Esophagus squamous epithelium (tissue), 5 donors: ENCODE data around the gene GTF2H4. TPM values are rescaled to one million over a fixed set of nuclear protein-coding genes. Genes with fewer than 3 reads are reported as not detected.
"Not testable (repeated sequence)": the region's sequence is repeated elsewhere in the genome, so short reads cannot be mapped to it uniquely, and the experiment has no call there.

Experiments
- DNase-seq: peaks from one replicate; lab custom pipeline; 2025; lab: John Stamatoyannopoulos, UW
- H3K27ac ChIP-seq, 4 donors: fragments of 200-600 bp; sonication (generic); one replicate each; pipeline ENCODE4 v1.5.1; 2016 to 2019; ENCODE audit warnings: mild to moderate bottlenecking in 1 of 4
- H3K27me3 ChIP-seq, 4 donors: fragments of 200-600 bp; sonication (generic); 1 replicate in 3 of 4; 2 replicates in 1 of 4; pipeline versions ENCODE4 v1.5.1 to v1.6.0; 2017 to 2021; ENCODE audit warnings: antibody characterized with exemption in 1 of 4
- H3K36me3 ChIP-seq, 3 donors: fragments of 200-600 bp; sonication (generic); one replicate each; pipeline ENCODE4 v1.5.1; 2016 to 2019
- H3K4me1 ChIP-seq, 3 donors: fragments of 200-600 bp; sonication (generic); one replicate each; pipeline ENCODE4 v1.5.1; 2017 to 2019
- H3K4me3 ChIP-seq, 4 donors: fragments of 200-600 bp; sonication (generic); 1 replicate in 3 of 4; 2 replicates in 1 of 4; pipeline ENCODE4 v1.5.1; 2016 to 2019; ENCODE audit warnings: mild to moderate bottlenecking in 2 of 4, moderate library complexity in 1 of 4
- H3K9me3 ChIP-seq, 3 donors: fragments of 200-600 bp; sonication (generic); one replicate each; pipeline ENCODE4 v1.5.1; 2016 to 2019
- POLR2A ChIP-seq, 4 donors: fragments of 450-650 bp; IDR thresholded peaks; one replicate each; pipeline ENCODE4 v1.6.1; 2017; ENCODE audit warnings: antibody characterized with exemption in 4 of 4, mild to moderate bottlenecking in 4 of 4, moderate library complexity in 3 of 4
- WGBS, 2 donors: methylation state at CpG; one replicate each; pipeline ENCODE4 v1.1.5; 2018; 5-methylcytosine and 5-hydroxymethylcytosine counted together
- intact Hi-C: fragments of 100-400 bp; cut with DNase I; formaldehyde crosslinking; loops from one replicate; pipeline ENCODE4 v1.15.0; 2022
- total RNA-seq, 4 donors: library from RNA; depleted of rRNA; stranded (reverse); fragments of >200 nt; gene quantifications; one replicate each; pipeline ENCODE4 v1.1.0, GENCODE V29; 2016
- TF ChIP-seq, protein P1 (sequence below), 6 experiments: fragments of 450-650 bp in 4 of 6; fragments of 200-600 bp in 2 of 6; sonication (generic) in 2 of 6; IDR thresholded peaks; one replicate each; pipeline ENCODE4 v1.5.1; 2016 to 2019; ENCODE audit warnings: antibody characterized with exemption in 6 of 6, mild to moderate bottlenecking in 4 of 6, moderate library complexity in 4 of 6
- donor health status: DM: yes; HTN: yes; CAD: no.

GTF2H4 gene
- total RNA-seq, 4 donors from 2014 or later = 10.3 to 26.7 (median 12.4) TPM

DNA sequence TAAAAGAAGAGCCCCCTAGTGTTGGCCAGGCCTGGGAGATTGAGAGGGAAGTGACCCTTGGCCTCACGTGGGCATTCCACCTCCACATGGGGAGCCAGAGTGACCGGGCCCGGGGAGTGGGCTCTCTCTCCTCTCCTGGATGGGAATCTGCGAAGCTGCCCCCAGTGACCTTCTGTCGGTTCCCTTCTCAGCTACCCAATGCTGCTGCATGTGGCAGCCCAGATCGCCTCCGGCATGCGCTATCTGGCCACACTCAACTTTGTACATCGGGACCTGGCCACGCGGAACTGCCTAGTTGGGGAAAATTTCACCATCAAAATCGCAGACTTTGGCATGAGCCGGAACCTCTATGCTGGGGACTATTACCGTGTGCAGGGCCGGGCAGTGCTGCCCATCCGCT is 10.1 kb upstream of the GTF2H4 start:
- DNase-seq = no peak
- Histone ChIP-seq H3K27me3 (no peaks in the 10 kb centered on the region), H3K9me3 (no peaks in the 10 kb centered on the region), H3K27ac (no peak overlapping the region), H3K4me1 (peaks cover 0 to 9% (median 0%) of the 10 kb centered on the region in 3 donors), H3K4me3 (no peak overlapping the region), H3K36me3 (peaks cover 42 to 76% (median 54%) of the 10 kb centered on the region in 3 donors)
- 50 to 86% methylated on average over 2 to 15 of the region's 16 CpGs for WGBS, 2 donors
- intact Hi-C loops = no loop called here
- TF ChIP-seq, protein P1, sequence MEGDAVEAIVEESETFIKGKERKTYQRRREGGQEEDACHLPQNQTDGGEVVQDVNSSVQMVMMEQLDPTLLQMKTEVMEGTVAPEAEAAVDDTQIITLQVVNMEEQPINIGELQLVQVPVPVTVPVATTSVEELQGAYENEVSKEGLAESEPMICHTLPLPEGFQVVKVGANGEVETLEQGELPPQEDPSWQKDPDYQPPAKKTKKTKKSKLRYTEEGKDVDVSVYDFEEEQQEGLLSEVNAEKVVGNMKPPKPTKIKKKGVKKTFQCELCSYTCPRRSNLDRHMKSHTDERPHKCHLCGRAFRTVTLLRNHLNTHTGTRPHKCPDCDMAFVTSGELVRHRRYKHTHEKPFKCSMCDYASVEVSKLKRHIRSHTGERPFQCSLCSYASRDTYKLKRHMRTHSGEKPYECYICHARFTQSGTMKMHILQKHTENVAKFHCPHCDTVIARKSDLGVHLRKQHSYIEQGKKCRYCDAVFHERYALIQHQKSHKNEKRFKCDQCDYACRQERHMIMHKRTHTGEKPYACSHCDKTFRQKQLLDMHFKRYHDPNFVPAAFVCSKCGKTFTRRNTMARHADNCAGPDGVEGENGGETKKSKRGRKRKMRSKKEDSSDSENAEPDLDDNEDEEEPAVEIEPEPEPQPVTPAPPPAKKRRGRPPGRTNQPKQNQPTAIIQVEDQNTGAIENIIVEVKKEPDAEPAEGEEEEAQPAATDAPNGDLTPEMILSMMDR (IDR thresholded peaks at IDR 0.05) = no peak
- TF ChIP-seq POLR2A (IDR thresholded peaks at IDR 0.05) = no peak

DNA sequence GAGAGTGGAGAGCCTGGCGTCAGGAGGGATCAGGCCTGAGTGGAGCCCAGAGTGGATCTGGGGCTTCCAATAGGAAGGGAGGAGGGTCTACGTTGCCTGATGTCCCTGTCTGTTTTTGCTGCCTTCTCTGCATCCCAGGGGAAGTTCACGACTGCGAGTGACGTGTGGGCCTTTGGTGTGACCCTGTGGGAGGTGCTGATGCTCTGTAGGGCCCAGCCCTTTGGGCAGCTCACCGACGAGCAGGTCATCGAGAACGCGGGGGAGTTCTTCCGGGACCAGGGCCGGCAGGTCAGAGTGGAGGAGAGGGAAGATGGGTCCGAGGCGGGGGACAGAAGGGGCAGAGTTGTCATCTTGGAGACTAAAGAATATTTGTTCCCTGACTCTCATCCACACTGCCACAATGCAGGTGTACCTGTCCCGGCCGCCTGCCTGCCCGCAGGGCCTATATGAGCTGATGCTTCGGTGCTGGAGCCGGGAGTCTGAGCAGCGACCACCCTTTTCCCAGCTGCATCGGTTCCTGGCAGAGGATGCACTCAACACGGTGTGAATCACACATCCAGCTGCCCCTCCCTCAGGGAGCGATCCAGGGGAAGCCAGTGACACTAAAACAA is 9.2 kb upstream of the GTF2H4 start:
- WGBS, 2 donors = 70 to 81% methylated on average over 11 to 20 of the region's 23 CpGs
- no peak overlapping the region for H3K27ac ChIP-seq
- TF ChIP-seq, protein P1 (IDR thresholded peaks at IDR 0.05) = no peak
- TF ChIP-seq POLR2A (IDR thresholded peaks at IDR 0.05) = no peak

DNA sequence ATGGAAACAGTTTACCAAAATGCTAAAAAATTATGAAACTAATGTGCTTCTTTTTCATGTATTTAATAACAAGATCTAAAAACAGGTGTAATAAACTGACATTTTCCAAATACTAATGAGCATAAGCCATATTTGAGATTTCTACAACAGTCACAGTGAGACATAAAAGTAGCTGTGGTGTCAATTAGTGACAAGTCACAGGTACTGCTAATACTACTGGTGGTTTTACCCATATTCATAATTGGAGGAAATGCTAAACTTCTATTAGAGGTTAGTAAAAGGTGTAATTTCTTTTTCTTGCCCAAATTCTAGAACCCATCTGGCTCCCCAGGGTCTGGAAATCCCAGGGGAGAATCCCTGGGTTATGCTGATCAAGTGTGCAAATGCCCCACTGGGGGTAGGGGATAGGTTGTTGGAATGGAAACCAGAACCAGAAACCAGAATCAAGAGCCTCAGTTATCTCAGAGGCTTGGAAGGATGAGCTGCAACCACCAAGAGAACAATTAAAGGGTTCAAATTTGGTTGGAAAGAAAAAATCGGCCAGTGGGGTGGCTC is 7.1 kb upstream of the GTF2H4 start:
- Histone ChIP-seq H3K9me3 (no peaks in the 10 kb centered on the region), H3K4me3 (no peak overlapping the region), H3K36me3 (peaks cover 26 to 46% (median 29%) of the 10 kb centered on the region in 3 donors), H3K4me1 (peaks cover 0 to 11% (median 0%) of the 10 kb centered on the region in 3 donors), H3K27ac (no peak overlapping the region), H3K27me3 (no peaks in the 10 kb centered on the region)
- DNase-seq = no peak
- TF ChIP-seq, protein P1 (IDR thresholded peaks at IDR 0.05) = no peak
- TF ChIP-seq POLR2A (IDR thresholded peaks at IDR 0.05) = no peak
- WGBS, 2 donors = 50 to 69% methylated on average over 1 of the region's 1 CpG
- intact Hi-C loops = no loop called here

More for the DNA sequence above, 9.2 kb upstream of the GTF2H4 start:
- Histone ChIP-seq H3K9me3 (no peaks in the 10 kb centered on the region), H3K4me1 (peaks cover 0 to 11% (median 0%) of the 10 kb centered on the region in 3 donors), H3K4me3 (no peak overlapping the region), H3K36me3 (peaks cover 35 to 66% (median 44%) of the 10 kb centered on the region in 3 donors), H3K27me3 (no peaks in the 10 kb centered on the region)
- no peak for DNase-seq
- intact Hi-C loops = no loop called here

DNA sequence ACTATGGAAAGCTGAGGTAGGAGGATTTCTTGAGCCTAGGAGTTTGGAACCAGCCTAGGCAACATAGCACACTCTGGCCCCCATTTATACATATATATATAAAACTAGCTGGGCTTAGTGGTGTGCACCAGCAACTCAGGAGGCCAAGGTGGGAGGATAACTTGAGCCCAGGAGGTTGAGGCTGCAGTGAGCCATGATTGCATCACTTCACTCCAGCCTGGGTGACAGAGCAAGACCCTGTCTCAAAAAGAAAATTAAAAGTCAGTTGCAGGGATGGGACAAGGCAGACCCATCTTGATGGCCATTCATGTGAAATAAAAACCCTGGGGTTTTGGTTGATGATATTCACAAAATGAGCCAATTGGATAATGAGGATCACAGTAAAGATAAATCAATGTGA is 6.6 kb upstream of the GTF2H4 start:
- no peak overlapping the region for H3K4me3 ChIP-seq
- intact Hi-C loops = no loop called here
- H3K27ac ChIP-seq = no peak overlapping the region
- no peaks in the 10 kb centered on the region for H3K27me3 ChIP-seq
- H3K9me3 ChIP-seq = no peaks in the 10 kb centered on the region
- TF ChIP-seq, protein P1 (IDR thresholded peaks at IDR 0.05) = no peak
- TF ChIP-seq POLR2A (IDR thresholded peaks at IDR 0.05) = no peak
- no peak for DNase-seq
- H3K36me3 ChIP-seq = peaks cover 26 to 41% (median 28%) of the 10 kb centered on the region in 3 donors
- peaks cover 0 to 11% (median 0%) of the 10 kb centered on the region in 3 donors for H3K4me1 ChIP-seq

DNA sequence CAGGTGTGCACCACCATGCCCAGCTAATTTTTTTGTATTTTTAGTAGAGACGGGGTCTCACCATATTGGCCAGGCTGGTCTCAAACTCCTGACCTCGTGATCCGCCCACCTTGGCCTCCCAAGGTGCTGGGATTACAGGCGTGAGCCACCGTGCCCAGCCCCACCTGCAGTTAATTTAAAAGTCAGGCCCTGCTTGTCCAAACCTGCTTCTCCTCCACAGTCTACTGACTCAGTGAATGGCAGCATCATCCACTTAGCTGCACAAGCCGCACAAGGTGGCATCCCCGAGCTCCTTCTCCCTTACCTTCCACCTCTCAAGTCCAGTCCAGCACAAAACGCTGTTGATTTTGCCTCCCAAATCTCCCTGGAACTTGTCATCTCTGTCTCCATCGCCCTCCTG is 5.8 kb upstream of the GTF2H4 start:
- H3K27ac ChIP-seq, H3K4me3 ChIP-seq, DNase-seq, intact Hi-C loops, H3K27me3 ChIP-seq, H3K9me3 ChIP-seq: not testable (repeated sequence)
- peaks cover 0 to 11% (median 0%) of the 10 kb centered on the region in 3 donors for H3K4me1 ChIP-seq
- WGBS, 2 donors = 50 to 59% methylated on average over 5 to 9 of the region's 9 CpGs
- peaks cover 21 to 33% (median 23%) of the 10 kb centered on the region in 3 donors for H3K36me3 ChIP-seq
